GM19328 (cell line): Measurements from ENCODE around the gene GDF15.
"Not testable (repeated sequence)": the region's sequence is repeated elsewhere in the genome, so short reads cannot be mapped to it uniquely, and the experiment has no call there.

Source experiments
- ATAC-seq: cut with Tn5 transposase; IDR thresholded peaks from one replicate; pipeline ENCODE4 v1.9.1; 2021; ENCODE audit warnings: mild to moderate bottlenecking, moderate library complexity; ENCODE audit not compliant: unreplicated experiment

Gene GDF15

DNA sequence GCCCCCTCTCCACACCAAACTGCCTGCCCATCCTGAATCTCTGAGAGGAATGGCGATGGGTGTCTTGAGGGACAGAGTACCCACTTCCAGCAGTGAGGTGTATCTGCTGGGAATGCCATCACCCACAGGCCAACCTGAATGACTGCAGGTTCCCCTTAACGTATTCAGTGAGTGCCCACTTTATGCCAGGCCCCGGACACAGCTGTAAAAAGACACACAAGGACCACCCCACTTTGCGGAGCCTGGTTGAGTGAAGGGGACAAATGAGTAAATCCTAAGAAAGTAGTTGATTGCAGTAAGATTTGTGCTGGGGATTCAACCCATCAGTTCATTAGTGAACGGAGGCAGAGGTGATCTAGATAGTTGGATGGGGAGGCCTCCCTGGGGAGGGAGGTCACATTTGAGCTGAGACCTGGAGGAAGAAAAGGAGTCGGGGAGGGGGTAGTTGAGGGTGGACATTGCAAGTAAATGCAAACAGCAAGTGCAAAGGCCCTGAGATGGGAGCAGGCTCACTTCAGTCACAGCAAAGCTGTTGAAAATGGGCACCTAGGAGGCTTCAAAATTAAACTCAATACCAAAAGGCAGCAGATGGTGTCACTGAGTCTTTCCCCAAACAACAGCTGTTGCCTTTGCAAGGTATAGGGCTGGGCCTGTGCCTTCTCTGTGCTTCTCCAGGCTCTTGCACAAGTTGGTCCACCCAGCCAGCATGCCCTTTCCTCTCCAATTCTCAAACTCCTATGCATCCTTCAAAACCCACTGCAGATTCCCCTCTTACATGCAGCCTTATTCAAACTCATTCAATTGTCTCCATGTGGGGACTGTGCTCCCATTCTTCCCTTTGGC lies 4.3 kb downstream of the GDF15 start:
- no peak for ATAC-seq

DNA sequence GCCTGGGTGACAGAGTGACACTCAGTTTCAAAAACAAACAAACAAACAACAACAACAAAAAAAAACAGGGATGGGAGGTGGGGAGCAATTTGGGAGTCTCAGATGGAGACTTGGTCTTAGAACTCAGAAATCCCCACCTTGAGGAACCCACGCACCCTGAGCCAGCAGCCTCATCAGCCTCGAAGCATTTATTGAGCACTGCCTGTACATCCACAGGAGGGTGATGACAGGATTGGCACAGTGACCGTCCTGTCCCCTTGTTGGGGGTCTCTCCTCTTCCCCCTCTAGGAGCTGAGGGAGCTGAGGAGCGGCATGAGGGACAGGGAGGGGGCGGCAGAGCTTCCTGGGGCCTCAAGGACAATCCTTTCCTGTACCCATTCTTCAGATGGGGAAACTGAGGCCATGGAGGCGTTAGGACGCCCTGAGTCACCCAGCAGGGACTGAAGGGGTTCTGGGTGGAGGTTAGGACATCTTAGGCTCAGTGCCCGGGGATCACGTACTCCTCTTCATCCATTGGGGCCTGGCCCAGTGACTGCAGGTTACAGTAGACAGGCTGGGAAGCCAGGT lies 5.6 kb downstream of the GDF15 start:
- no peak for ATAC-seq

DNA sequence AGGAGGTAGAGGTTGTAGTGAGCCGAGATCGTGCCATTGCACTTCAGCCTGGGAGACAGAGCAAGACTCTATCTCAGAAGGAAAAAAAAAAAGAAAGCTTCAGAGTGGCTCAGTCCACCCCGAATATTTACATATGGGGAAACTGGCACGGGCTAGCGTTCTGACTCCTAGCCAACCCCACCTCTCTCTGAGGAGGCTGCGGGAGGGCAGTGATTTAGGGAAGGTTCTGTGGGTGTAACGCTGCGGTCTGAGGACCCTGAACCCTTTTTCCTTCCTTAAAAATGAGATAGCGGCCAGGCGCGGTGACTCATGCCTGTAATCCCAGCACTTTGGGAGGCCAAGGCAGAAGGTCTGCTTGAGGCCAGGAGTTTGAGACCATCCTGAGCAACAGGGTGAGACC lies 6.5 kb downstream of the GDF15 start:
- no peak for ATAC-seq

DNA sequence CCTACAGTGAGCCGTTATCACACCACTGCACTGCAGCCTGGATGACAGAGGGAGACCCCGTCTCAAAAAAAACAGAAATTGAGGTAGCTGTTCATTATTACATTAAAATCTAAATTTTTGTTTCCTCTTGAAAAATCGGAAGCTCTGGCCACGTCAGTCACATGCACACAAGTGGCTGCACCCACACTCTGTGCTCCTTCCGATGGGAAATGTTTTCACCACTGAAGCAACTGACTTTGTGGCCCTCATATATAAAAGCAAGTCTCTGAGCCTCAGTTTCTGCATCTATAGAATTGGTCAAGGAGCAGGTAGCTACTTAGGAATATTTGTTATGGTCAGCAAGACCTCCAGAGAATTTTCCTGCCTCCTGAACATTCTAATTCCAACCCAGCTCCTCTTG lies 7.0 kb downstream of the GDF15 start:
- no peak for ATAC-seq

DNA sequence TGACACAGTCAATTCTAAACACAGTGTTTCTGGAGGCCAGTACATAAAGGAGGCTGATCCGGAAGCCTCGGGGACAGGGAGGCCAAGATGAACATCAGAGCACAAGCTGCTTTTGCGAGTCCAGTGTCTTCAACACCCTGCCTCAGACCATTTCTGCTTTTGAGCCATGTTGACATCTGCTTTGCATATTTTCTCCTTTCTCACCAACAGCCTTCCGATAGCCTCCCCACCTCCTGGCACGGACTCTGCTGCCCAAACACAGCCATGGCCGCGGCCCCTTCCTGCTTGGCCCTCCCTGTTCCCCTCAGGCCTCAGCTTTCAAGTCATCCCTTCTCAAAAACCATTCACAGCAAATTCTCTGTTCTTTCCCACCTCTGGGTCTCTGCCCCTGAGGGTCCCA lies 7.9 kb downstream of the GDF15 start:
- no peak for ATAC-seq

DNA sequence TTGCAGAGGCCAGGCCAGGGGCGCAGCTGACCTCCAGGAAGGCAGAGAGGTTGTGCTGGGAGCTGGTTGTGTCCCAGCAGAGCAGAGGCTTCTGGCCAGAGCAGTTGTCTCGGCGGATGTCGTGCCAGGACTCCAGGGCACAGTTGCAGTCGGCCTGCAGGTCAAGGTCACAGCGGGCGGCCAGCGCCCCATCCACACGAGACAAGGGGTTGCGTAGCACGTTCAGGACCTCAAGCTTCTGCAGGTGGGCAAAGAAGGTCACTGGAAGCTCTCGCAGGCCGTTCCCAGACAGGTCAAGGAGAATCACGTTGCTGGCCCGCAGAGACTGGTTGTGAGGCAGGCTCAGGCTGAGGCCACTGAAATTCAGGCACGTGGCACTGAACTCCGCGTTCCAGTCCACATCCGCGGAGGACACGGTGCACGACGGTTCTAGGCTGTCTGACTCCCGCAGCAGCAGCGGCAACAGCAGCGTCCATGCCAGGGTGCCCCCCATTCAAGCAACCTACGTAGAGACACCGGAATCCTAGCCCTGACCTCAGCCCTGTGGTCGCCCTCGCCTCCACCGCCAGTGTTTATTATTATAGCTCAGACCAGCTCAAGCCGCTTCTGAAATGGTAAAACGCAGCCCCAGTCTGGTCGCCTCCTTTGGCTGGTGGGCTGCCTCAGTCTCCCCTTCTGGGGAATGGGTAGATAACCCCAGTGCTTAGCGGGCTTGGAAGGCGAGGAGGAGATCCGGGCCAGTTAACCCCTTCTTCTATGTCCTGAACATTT lies 10.7 kb downstream of the GDF15 start:
- no peak for ATAC-seq

DNA sequence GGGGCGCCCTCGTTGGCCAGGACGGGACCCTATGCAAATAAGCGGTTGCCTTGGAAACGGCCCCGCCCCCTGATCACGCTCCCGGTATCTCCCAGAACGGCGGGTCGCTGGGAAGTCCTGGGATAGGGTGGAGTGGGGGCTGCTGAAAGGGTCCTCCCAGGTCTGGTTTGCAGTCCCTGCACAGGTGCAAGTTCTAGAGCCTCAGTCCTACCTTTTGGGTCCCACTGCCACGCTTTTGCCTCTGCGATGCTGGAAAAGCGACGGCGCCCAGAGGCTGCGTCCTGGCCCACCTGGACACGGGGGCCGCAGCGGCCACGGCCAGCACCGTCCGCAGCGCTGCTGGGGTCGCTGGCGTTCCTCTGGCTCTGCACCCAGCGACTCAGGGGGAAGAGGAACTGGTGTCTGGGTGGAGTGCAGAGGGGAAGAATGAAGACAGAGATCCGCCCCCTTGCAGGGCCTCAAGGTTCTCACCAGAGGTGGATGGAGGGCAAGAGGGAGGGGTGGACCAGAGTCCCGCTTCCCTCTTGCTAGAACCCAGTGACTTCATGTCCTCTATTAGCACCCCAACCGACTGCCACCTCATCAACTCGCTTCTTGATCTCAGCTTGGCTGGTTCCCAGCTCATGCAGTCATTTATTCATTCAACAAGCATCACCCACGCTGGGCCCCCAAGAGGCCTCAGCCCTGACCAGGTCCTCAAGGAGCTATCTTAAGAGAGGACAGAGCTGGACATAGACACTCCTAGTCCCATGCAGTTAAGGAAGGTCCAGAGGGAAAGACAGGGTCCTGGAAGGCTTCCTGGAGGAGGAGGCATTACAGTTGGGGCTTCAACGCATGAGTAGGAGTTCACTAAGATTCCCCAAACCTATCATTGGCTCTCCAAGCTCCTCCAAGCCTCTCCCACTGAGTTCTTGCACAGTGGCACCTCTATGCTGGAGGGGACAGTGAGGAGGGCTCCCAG lies 11.6 kb downstream of the GDF15 start, which contains the start of gene LRRC25:
TSS of gene LRRC25 (minus strand) at position 381 of the 961 bp plus-strand sequence. CDS start 659 bp downstream, outside the sequence.
- no peak for ATAC-seq

DNA sequence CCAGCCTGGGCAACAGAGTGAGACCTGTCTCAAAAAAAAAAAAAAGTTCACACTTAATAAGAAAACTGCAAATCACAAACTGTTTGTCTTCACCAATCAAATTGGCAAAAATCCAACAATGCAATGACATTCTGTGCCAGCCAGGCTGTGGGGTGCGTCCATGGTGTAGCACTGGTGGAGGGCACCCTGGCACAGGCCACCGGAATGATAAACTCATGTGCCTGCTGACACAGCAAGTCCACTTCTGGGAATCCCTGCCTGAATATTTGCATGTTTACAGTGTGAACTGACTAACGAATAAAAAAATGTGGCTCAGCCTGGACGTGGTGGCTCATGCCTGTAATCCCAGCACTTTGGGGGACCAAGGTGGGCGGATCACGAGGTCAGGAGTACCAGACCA lies 13.1 kb downstream of the GDF15 start:
- no peak for ATAC-seq

DNA sequence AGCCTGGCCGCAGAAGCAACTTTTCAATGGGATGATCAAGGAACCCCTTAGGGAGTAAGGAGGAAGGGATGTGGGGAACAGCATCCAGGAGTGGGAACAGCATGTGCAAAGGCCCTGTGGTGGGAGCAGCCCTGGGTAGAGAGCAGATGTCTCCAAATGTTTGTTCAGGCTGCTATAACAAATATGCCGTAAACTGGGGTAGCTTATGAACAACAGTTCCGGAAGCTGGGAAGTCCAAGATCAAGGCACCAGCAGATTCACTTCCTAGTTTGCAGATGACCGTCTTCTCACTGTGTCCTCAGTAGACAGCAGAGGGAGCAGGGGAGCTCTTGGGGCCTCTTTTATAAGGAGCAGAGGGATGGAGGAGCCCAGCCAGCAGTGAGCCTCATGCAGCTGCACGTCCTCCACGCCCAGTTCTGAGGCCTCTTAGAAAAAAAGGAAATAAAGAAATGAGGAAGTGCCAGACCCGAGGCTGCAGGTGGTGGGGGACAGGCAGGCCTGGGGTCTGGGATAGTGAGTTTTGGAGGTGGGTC lies 15.7 kb downstream of the GDF15 start:
- ATAC-seq: no peak

DNA sequence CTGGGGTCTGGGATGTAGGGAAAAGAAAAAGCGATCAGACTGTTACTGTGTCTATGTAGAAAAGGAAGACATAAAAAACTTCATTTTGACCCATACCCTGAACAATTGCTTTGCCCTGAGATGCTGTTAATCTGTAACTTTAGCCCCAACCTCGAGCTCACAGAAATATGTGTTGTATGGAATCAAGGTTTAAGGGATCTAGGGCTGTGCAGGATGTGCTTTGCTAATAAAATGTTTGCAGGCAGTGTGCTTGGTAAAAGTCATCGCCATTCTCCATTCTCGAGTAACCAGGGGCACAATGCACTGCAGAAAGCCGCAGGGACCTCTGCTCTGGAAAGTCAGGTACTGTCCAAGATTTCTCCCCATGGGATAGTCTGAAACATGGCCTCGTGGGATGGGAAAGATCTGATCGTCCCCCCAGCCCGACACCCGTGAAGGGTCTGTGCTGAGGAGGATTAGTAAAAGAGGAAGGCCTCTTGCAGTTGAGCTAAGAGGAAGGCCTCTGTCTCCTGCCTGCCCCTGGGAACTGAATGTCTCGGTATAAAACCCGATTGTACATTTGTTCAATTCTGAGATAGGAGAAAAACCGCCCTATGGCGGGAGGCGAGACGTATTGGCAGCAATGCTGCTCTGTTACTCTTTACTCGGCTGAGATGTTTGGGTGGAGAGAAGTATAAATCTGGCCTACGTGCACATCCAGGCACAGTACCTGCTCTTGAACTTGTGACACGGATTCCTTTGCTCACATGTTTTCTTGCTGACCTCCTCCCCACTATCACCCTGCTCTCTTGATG lies 16.7 kb downstream of the GDF15 start:
- not testable (repeated sequence) for ATAC-seq

DNA sequence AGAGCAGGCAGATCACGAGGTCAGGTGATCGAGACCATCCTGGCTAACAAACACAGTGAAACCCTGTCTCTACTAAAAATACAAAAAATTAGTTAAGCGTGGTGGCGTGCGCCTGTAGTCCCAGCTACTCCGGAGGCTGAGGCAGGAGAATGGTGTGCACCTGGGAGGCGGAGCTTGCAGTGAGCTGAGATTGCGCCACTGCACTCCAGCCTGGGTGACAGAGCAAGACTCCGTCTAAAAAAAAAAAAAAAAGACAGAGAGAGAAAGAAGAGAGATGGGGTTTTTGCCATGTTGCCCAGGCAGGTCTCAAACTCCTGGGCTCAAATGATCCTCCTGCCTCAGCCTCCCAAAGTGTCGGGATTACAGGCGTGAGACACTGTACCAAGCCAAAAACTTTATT lies 19.8 kb downstream of the GDF15 start:
- ATAC-seq: not testable (repeated sequence)

DNA sequence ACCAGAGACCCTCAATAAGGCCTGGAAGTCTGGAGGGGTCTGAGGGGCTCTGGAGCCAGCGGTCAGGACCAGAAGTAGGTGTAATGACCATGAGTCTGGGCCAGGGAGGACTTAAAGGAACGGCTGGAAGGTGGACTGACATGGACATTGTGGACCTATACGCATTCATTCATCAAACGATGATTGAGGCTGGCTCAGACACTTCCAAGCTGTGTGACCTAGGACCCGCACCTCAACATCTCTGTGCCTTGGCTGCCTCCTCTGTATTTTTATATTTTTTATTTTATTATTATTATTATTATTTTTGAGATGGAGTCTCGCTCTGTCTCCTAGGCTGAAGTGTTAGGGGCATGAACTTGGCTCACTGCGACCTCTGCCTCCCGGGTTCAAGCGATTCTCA lies 20.8 kb downstream of the GDF15 start:
- ATAC-seq: no peak

DNA sequence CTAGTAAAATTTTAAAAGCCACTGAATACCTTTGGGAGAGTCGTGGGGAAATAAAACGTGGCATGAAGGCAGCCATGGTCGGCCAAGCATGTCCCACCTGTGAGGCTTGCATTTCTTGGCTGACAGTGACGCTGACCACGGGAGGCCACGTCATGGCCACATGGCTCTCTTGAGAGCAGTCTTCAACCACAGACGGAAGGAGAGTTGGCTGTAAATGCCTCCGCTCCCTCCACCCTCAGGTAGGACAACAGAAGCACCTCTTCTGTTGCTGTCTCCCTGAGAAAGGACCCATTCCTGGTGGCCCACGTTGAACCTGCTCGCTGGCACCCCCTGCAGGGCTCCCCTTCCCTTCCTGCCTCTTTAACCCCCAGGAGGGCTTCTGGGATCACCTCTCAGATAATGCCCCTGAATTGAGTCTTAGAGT lies 22.1 kb downstream of the GDF15 start:
- no peak for ATAC-seq

DNA sequence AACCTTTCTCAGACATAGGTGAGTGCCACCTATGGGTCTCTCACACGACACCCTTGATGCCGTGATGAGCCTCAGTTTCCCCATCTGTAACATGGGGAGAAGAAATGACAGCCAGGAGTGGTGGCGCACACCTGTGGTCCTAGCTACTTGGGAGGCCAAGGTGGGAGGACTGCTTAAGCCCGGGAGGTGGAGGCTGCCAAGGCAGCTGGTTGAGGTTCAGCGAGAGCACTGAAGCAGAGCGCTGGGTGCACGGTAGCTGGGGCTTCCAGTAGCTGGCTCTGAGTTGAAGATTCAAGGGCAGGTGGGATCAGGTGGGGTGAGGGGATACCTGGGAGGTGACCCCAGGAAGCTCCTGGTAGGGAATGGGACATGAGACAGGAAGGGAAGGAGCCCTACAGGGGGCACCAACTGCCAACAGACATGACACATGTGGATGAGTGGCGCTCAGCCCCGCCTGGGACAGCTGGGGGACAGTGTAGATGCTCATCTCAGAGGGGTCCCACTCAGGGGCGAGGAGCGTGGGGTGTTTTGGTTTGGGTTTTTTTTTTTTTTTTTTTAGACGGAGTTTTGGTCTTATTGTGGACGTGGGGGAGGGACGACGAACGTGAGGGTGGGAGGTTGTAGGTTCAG lies 26.8 kb downstream of the GDF15 start:
- no peak for ATAC-seq

DNA sequence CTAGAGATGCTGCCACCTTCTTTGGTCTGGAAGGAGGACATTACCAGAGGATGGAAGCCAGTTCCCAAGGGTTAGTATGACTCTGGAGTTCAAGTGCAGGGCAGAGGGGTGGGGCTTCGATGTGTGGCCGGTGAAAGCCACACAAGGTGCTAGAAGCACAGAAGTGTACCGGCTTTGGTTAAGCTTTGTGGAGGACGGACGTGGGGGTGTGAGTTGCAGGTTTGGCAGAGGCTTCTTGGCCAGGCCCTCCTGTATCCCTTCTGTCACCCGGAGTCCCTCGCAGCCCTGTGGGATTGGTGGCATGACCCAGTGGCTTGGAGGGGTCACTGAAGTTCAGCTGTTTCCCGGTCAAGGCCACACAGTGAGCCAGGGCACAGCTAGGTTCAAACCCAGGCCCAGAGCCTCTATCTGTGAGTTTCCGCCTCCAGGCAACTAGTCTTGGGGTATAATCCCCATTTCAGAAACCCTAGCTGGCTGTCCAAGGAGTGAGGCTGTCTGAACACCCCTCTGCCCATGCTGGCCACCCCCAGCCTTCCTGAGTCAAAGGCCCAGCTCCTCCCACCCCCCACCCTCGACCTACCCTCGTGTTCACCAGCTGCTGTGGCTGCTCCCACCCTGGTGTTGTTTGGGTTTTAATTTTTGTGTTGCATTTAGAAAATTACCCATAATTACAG lies 28.7 kb downstream of the GDF15 start:
- ATAC-seq: no peak

DNA sequence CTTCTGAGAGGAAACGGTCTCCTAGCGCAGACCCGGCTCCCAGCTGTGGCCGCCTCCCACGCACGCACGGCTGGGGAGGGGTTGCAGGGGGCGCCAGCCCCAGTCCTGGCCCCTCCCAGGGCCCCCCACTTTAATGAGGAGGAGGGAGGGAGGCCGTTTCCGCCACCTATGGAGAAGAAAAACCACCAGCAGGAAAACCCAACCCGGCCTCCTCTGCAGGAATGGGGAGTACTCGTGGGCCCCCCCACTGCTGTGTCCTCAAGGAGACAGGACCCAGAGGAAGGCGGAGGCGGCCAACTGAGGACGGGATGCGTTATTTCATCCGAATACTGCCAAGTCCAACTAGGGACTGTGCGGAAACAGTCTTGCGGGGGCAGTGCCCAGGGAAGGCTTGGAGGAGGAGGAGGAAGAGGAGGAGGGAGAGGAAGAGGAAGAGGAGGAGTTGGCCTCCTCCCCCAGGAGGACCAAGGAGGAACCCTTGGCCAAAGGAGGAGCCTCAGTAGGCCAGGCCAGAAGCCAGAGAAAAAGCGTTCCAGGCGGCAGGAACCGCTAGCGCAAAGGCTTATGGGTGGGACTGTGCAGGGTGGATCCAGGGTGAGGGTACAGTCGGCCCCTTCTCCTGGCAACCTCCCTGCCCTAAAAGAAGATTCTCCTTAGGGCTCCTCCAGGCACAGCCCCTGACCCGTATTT lies 29.4 kb downstream of the GDF15 start:
- no peak for ATAC-seq

DNA sequence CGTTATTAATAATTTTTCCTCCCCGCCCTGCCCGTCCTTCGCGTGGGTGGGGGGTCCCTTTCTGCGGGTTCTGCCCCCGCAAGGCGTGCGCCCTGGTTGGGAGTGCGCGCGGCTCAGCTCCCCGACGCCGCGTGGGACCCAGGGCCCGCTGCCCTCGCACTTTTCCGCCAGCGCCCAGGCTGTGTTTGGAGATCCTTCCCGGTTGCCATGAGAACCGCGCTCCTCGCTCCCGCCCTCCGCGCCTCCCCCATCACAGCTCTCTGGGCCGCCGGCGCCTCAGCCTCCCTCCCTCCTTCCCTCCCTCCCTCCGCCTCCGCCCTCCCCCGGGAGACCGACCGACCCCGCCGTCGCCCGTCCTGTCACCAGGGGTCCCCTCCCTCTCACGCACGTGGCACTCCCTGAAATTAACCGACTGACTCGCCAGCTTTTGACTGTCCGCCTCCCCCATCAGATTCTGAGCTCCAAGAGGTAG lies 30.9 kb downstream of the GDF15 start:
- ATAC-seq: no peak
